HG02642 (cell line): Measurements from ENCODE around the gene KLRB1.
"Not testable (repeated sequence)": the region's sequence is repeated elsewhere in the genome, so short reads cannot be mapped to it uniquely, and the experiment has no call there.

Experiments used
- ATAC-seq: cut with Tn5 transposase; IDR thresholded peaks from one replicate; pipeline ENCODE4 v1.9.1; 2021; ENCODE audit warnings: mild to moderate bottlenecking; ENCODE audit not compliant: unreplicated experiment, poor library complexity

Gene KLRB1

DNA sequence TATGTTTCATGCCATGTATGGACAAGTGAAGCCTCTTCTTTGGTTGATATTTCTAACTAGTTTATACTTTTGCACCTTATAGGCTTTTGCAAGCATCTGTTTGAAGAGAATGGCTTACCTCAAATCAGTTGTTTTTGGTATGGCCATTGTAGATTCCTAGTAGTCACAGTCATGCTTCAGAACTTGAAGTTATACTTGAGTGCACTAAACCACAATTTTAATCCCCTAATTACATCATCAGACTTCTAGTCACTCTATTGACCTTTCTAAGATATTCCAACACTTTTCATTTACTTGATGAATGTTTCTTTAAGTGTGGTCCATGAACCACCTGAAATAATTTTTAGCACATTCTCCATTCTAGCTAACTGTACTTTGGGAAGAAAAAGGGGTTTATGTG, 18.6 kb upstream of the KLRB1 start:
- no peak for ATAC-seq

DNA sequence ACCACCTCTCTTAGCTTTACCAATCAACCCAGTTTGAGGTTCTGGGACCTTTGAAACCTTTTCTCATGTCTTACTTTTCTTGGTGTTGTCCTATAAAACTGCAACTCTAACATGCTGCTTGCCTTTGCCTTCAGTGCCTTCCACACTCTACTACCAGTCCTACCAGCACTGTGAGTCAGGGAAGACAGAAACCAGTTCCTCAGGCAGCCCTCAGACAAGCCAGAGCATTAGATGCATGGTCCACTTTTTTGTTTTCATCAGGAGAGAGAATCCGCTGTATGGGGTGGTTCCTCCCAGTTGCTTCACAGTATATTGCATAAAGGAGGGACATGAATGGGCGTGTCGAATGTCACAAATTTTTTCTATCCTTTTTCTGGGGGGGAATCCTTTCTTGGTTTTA, 17.3 kb upstream of the KLRB1 start:
- no peak for ATAC-seq

DNA sequence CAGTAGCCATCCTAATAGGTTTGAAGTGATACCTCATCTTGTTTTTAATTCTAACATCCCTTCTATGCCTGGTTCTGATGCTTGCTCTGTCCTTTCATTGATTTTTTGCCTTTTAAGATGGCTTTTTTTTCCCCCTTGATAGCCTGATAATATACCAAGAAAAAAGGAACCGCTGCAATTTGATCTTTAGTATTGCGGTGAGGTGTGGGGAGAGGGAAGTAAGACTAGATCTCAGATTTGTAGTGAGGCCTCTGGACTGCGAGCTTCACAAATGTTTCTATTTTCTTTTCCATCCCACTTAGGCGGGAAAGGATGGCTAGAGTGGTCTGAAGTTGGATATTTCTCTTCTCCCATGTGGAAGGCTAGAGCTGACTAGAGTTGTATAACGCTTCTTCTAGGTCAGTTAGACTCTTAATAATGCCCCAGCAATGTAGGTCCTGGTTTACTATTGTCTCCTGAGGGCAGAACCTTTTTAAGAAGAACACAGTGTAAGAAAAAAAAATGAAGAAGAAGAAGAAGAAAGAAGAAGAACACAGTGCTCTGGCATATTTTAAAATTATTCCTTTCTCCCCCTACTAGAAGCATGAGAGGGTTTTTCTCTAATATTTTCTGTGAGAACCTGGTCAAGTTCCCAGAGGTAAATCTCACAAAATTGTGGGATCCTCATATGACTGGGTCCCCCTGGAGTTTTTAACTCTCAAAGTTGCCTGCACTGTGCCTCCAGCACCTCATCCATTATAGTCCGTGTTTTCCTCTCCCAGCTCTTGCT, 11.9 kb upstream of the KLRB1 start:
- ATAC-seq = no peak

DNA sequence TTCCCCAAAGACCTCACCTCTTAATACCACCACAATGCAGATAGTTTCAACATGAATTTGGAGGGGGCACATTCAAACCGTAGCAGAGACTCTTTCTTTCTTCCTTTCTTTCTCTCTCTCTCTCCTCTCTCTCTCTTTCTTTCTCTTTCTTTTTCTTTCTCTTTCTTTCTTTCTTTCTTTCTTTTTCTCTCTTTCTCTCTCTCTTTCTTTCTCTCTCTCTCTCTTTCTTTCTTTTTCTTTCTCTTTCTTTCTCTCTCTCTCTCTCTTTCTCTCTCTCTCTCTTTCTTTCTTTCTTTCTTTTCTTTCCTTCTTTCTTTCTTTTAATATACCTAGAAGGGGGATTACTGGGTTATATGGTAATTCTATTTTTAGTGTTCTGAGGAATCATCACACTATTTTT, 11.2 kb upstream of the KLRB1 start:
- not testable (repeated sequence) for ATAC-seq

DNA sequence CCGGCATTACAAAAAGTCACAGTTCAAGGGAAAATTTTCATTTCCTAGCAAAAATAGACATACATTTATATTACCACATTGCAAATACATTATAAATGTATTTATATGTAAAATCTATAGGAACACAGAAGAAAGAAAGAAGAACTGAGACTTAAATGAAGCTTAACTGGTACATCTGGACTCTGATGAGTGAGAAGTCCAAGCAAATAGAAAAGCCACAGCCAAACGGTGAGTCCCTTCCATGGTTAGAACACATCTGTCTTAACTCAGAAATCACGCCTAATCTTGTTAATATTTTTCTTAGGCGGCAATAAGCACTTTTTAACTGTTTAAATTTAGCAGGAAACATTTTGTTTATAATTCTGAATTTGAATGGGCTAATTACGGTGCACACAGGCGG, 9.4 kb upstream of the KLRB1 start:
- no peak for ATAC-seq

DNA sequence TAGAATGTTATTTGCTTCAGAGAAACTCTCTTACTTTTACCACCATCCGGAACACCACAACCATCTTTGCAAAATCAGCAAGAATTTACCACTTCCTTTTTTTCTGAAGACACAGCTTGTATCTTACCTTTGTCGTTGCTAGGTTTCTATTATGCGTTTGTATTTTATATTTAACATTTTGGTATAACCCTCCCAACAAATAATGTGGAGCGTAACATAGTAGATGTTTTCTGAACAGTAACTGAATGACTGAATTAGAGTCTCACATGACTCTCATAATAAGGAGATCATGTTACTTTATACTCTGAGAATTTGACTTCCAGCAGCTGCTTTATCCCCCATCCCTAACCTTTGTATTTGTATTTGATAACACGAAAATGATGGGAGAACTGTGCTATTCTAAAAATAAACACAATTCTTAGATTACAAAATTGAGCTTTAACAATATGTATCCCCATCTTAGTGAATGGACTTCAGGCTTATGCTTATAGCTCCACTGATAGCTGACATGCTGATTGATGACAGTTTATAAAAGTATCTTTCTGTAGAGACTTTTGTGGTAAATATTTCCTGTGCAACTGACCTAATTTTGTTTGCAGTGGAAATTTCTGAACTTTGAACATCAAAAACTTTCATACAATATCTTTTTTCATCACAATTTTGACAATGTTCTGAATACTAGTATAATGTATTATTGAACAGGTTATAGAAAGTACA, 7.9 kb upstream of the KLRB1 start:
- ATAC-seq = no peak

DNA sequence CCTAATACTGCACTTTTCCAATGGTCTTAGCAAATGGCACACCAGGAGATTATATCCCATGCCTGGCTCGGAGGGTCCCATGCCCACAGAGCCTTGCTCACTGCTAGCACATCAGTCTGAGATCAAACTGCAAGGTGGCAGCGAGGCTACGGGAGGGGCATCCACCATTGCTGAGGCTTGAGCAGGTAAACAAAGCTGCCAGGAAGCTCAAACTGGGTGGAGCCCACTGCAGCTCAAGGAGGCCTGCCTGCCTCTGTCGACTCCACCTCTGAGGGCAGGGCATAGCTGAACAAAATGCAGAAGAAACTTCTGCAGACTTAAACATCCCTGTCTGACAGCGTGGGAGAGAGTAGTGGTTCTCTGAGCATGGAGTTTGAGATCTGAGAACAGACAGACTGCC, 2.9 kb upstream of the KLRB1 start:
- not testable (repeated sequence) for ATAC-seq

DNA sequence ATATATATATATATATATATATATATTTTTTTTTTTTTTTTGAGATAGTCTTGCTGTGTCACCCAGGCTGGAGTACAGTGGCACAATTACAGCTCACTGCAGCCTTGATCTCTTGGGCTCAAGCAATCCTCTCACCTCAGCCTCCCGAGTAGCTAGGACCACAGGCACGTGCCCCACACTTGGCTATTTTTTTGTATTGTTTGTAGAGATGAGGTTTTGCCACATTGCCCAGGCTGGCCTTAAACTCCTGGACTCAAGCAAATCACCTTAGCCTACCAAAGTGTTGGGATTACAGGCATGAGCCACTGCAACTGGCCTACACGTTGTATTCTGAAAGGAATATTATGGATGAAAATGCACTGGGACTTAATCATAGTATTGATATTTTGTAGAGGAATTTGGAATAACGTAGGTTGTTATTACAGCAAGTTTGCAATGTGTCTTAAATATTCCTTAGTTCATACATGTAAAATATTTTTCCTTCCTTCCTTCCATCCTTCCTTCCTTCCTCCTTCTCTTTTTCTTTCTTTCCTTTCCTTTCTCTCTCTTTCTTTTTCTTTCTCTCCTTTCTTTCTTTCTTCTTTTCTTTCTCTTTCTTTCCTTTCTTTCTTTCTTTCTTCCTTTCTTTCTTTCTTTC, 862 bp downstream of the KLRB1 start:
- no peak for ATAC-seq

DNA sequence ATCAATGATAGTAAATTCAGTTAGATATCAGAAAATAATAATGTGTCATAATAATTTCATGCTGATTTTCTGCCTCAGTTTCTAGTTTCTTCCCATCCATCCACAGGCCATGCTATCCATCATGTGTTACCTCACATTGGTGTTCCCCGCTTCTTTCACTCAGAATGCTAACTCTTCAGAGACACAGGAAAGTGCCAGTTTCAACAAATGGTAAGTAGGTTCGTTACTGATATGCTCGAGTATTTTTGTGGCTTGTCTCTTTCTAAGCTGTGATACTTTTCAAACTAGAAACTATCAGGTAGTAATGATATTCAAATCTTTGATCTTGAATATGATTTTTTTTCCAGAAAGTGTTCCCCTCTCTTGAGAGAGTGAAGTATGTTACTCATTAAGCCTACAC, 1.5 kb downstream of the KLRB1 start:
- ATAC-seq = no peak

DNA sequence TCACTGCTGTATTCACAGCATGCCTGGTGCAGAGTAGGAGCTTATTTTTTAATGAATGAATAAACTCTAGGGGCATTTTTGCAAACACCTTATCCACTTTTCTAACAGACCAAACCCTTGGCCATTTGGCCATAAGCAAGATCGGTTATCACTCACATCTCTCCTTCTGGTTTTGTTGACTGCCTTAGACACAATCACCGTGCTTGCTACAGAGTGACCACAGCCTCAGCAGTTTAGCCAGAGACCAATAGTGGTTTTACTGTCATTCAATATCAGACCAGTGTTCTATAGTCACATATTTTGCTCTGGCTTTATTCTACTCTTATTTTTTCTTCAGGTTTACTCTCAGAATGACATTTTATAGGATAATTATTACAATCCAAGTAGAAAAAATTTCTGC, 2.2 kb downstream of the KLRB1 start:
- no peak for ATAC-seq

DNA sequence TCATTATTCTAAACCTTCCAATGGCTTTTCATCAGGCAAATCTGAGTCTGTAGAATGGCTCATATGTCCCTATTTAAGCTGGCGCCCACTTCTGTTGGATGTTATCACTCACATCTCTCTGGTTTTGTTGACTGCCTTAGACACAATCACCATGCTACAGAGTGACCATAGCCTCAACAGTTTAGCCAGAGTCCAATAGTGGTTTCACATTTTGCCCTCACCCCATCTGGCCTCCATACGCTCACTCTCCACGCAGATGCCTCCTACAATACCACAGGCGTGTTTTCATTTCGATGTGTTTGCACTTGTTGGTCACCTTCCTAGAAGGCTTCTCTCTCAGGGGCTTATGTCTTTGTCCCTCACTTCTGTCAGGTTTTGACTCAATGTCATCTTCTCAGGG, 3.4 kb downstream of the KLRB1 start:
- no peak for ATAC-seq

DNA sequence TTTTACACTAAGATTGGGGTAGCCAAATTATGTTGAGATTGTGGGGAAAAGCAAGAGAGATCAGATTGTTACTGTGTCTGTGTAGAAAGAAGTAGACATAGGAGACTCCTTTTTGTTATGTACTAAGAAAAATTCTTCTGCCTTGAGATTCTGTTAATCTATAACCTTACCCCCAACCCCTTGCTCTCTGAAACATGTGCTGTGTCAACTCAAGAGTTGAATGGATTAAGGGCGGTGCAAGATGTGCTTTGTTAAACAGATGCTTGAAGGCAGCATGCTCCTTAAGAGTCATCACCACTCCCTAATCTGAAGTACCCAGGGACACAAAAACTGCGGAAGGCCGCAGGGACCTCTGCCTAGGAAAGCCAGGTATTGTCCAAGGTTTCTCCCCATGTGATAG, 7.3 kb downstream of the KLRB1 start:
- not testable (repeated sequence) for ATAC-seq

DNA sequence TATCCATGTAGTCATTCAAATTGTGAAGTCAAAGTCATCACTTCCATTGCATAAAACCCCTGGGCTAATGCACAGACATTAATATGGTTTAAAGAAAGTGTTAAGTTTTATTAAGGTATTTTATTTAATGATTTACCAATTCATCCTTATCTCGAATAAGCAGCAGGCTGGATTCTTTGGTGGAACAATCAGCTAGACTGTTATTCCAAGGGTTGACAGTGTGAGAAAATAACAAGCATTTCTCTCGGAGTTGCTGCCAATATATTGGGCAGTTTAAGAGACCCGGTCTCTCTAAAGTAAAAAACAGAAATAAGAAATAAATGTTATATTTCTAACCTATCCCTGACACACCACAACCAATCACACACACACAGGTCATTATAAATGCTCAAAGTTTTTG, 9.4 kb downstream of the KLRB1 start:
- ATAC-seq = no peak

DNA sequence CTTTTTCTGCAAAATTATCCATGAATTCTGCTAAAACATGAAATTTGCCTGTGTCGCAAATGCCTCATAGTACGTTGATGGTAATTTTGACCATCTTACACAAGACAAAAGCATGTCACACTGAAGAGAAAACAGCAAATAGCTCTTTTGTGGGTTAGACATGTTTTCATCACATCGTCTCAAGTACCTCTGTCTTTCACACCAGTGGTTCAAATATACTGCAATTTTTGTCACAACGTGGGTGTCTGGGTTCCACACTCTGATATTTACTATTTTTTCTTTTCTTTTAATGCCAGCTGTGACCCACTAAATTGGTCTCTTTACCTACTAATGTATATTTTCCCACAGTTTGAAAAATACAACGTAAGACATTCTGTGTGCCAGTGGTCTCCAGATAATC, 10.4 kb downstream of the KLRB1 start:
- ATAC-seq = no peak

DNA sequence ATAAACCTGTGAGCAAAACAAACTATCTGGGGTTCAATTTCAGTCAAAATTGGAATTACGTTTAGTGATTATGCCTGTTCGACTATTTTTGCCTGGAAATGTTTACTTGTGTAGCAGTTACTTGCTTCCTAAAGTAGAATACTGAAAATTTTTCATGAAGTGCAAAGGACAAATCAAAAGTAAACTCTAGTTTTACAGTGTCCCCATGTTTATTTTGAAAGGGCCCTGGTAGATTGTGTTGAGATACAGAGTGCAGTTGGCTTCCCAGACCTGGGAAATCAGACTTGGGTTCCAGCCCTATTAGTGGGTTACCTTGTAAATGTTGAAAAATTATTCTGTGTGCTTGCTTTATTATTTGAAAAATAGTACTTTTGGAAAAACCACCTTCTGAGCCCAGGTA, 17.3 kb downstream of the KLRB1 start:
- no peak for ATAC-seq

DNA sequence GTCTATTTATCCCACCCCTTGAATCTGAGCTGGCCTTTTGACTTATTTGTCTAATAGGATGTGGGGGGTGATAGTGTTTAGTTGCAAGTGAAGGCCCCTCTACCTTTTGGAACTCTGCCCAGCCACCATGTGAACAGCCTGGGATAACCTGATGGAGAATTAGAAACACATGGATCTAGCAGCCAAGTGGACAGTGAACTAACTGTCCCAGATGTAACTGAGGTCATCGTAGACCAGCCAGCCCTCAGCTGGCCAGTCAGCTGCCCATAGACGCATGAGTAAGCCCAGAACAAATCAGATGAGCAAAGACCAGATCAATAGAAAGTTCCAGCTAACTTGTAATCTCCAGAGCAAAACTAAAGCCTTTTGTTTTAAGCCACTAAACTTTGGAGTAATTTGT, 19.0 kb downstream of the KLRB1 start:
- no peak for ATAC-seq

DNA sequence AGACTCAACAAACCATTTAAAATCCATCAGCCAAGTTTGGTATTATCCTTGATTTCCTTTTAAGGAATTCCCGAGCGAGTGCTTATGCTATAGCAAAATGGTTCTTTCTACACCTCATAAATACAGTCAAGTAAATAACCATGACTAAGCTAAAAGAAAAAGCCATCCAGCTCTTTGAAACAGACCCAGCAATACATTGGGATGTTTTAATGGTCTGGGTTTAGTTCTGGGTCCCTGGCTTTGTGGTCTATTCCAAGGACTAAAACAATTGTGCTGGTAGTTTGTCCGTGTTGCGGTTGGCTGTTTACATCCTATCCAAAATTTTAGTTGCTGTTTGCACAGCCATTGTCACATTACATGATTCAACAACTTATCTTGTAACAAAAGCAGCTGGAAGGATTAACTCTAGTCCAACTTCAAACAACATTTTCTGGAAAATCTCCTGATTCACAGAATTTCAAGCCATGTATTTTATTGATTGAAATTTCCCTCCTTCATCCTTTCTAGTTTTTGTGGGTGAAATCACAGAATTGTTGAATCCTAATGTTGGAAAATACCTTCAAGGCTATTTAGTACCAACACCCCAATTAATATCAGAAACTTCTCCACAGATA, 19.6 kb downstream of the KLRB1 start:
- no peak for ATAC-seq

DNA sequence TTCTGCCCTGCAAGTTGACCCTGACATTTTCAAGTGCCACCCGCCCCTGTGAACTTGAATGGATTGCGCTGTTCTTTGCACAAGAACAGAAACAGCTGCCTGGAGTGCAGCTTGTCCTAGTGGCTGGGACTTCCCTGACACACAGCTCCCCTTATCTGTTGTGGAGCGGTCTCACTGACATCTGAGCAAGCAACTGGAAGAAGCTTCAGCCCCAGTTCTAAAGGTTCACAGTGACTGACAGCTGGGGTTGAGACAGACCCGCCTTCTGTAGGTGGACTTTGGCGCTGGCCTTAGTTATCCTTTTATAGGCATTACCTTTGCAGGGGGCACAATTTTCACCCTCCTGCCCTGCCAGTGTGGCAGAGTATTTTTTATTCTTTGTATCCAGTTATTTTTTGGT, 30.0 kb downstream of the KLRB1 start:
- not testable (repeated sequence) for ATAC-seq

DNA sequence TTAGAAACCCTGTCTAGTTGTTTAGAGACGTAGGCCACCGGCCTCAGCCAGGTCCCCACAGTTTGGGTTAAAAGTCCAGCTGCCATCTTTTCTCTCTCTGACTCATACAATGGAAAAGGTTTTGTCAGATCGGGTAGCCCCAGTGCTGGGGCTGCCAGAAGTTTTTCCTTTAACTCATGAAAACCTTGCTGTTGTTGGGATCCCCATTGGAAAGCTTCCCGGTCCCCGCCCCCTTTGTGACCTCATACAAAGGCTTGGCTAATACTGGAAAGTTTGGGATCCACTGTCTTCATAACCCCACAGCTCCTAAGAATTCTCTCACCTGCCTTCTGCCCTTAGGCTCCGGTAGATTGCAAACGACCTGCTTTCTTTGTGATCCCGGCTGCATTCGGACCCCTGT, 40.6 kb downstream of the KLRB1 start:
- not testable (repeated sequence) for ATAC-seq

DNA sequence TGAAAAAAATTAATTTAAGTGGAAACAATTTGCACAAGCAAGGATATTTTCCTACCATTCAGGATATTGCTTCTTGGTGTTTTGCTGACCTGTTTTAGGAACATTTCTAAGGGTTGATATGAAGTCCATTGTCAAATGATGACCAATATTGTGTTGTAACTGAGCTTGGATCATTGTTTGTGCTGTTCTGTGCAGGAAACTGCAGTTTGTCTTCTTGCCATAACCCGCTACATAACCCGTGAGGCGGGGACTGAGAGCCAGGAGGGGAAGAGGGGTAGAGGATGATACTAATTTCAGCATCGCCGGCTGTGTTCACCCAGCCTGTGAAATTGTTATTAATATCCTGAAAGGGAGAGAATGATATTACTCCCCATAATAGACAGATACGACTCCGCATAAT, 41.6 kb downstream of the KLRB1 start:
- not testable (repeated sequence) for ATAC-seq

DNA sequence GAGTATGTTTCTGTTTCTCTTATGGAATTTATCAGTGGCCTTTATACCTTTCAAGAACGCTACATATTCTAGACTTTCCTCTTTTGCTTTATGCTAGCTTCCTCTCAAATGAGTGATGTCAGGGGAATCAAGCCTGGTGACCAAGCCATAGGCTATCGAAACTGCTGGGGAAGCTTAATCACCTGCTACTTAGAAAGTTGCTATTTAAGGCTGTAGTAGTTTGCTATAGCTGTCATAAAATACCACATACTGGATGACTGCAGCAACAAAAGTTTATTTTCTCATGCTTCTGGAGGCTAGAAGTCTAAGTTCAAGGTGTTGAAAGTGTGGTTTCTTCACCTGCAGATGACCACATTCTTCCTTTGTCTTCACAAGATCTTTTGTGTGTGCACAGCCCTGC, 43.3 kb downstream of the KLRB1 start:
- not testable (repeated sequence) for ATAC-seq
